Activated CD4-positive, alpha-beta T cell treated with anti-CD3 and anti-CD28 coated beads for 36 hours (primary cell): ENCODE measurements around the gene ZFPM1. TPM values are rescaled to one million over a fixed set of nuclear protein-coding genes. Genes with fewer than 3 reads are reported as not detected.

Source experiments
- ATAC-seq: fragments of 200-7000 bp; cut with Tn5 transposase; one replicate; pipeline ENCODE4 v1.10.0; 2021; ENCODE audit warnings: mild to moderate bottlenecking, moderate library complexity
- CTCF ChIA-PET: fragments of 350-600 bp; sonication (Branson Sonifier 250); formaldehyde crosslinking; loops from one replicate; lab custom pipeline; 2021; ENCODE audit warnings: antibody characterized with exemption; lab: Charles Lee
- POLR2A ChIA-PET: fragments of 350-600 bp; sonication (Branson Sonifier 250); formaldehyde crosslinking; loops from one replicate; lab custom pipeline; 2021; ENCODE audit warnings: antibody characterized with exemption, inconsistent platforms; lab: Charles Lee
- DNase-seq: peaks from one replicate; pipeline ENCODE4 v3.0.0-alpha.2; 2020
- H3K27ac Mint-ChIP-seq: one replicate; pipeline ENCODE4 v1.8.0; 2021; ENCODE audit warnings: mixed read lengths
- H3K27me3 Mint-ChIP-seq: one replicate; pipeline ENCODE4 v1.8.0; 2021; ENCODE audit warnings: mixed read lengths
- H3K36me3 Mint-ChIP-seq: one replicate; pipeline ENCODE4 v1.8.0; 2021; ENCODE audit warnings: low read depth, mixed read lengths
- H3K4me1 Mint-ChIP-seq: one replicate; pipeline ENCODE4 v1.8.0; 2021; ENCODE audit warnings: mixed read lengths
- H3K4me3 Mint-ChIP-seq: one replicate; pipeline ENCODE4 v1.8.0; 2021; ENCODE audit warnings: mild to moderate bottlenecking, moderate library complexity, mixed read lengths
- H3K9me3 Mint-ChIP-seq: one replicate; pipeline ENCODE4 v1.8.0; 2021; ENCODE audit warnings: low read depth, mixed read lengths
- intact Hi-C, 2 experiments: fragments of 100-400 bp; cut with DNase I in 1 of 2; cut with micrococcal nuclease in 1 of 2; formaldehyde crosslinking; loops; one replicate each; pipeline versions ENCODE4 v1.14.2 to v1.15.1; 2022 to 2024; cut with DNase I, micrococcal nuclease
- total RNA-seq, 2 experiments: library from RNA; stranded (reverse); gene quantifications; one replicate each; pipeline ENCODE4 v1.2.3, GENCODE V29; 2021

The ZFPM1 gene
- total RNA-seq, 2 experiments from 2014 or later: 9.9 to 12.6 TPM

DNA sequence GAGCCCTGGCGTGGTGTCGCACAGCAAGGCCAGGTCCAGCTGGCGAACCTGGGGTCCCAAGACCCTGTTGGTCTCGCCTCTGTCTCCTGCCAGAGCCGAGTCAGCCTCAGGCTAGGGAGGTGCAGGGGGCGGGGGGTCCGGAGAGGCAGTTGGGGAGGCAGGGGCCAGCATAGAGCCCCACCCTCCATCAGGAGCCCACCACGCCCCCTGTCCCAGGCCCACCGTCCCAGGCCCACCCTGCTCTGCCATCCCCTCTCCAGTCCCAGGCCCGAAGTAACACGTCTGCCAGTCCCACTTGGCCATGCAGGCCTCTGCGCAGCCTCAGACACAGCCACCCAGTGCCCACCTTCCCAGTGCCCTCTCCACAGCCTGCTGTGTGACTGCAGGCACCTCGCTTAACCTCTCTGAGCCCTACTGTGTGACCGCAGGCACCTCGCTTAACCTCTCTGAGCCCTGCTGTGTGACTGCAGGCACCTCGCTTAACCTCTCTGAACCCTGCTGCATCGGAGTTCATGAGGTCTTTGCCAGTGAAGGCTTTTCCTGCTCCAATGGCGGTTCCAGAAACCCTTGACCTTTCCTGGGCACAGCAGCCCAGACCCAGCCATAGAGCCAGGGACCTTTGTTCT lies 41.0 kb upstream of the ZFPM1 start:
- DNase-seq (no peak), ATAC-seq (no peak)
- CTCF ChIA-PET: no interaction called here
- Mint-ChIP-seq H3K4me1 (peaks cover 4% of the 10 kb centered on the region), H3K9me3 (no peaks in the 10 kb centered on the region), H3K27ac (no peak overlapping the region), H3K4me3 (no peak overlapping the region), H3K27me3 (no peaks in the 10 kb centered on the region), H3K36me3 (no peaks in the 10 kb centered on the region)
- intact Hi-C loops: no loop called here
- POLR2A ChIA-PET: no interaction called here

DNA sequence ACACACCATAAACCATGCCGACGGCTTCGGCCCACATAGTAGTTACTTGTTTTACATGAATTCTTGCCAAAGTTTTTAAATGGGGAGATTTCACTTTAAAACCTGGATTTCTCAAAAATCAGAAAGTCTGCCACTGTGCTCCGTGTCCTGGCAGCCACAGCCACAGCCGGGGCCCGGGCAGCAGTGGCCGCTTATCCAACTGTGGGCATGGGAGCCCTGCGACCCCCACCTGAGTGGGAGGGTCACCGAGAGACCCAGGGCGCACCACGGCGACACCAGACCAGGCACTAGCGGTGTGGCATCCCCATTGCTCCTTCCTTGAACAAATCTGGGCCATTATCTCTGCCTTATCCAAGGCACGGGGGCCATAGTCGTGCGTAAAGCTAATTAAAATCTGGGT lies 40.3 kb upstream of the ZFPM1 start:
- Mint-ChIP-seq H3K4me3 (no peak overlapping the region), H3K27ac (no peak overlapping the region), H3K9me3 (no peaks in the 10 kb centered on the region), H3K4me1 (peaks cover 3% of the 10 kb centered on the region), H3K36me3 (no peaks in the 10 kb centered on the region), H3K27me3 (no peaks in the 10 kb centered on the region)
- CTCF ChIA-PET: no interaction called here
- ATAC-seq (no peak), DNase-seq (no peak)
- POLR2A ChIA-PET: no interaction called here
- intact Hi-C loops: no loop called here

GRCh38 chr16:88413231-88413630 lies 39.8 kb upstream of the ZFPM1 start:
- Mint-ChIP-seq H3K4me1 (no peaks in the 10 kb centered on the region), H3K36me3 (no peaks in the 10 kb centered on the region), H3K4me3 (no peak overlapping the region), H3K27me3 (no peaks in the 10 kb centered on the region), H3K27ac (no peak overlapping the region), H3K9me3 (no peaks in the 10 kb centered on the region)
- DNase-seq: no peak
- POLR2A ChIA-PET: no interaction called here
- no peak for ATAC-seq
- intact Hi-C loops: no loop called here
- CTCF ChIA-PET: no interaction called here

GRCh38 chr16:88413631-88414030 lies 39.4 kb upstream of the ZFPM1 start:
- ChIA-PET CTCF (no interaction called here), POLR2A (no interaction called here)
- no peak for DNase-seq
- H3K4me1 Mint-ChIP-seq: no peaks in the 10 kb centered on the region
- intact Hi-C loops: no loop called here
- ATAC-seq: no peak
- H3K9me3 Mint-ChIP-seq: no peaks in the 10 kb centered on the region
- H3K27me3 Mint-ChIP-seq: no peaks in the 10 kb centered on the region
- H3K36me3 Mint-ChIP-seq: no peaks in the 10 kb centered on the region
- H3K27ac Mint-ChIP-seq: no peak overlapping the region
- H3K4me3 Mint-ChIP-seq: no peak overlapping the region

DNA sequence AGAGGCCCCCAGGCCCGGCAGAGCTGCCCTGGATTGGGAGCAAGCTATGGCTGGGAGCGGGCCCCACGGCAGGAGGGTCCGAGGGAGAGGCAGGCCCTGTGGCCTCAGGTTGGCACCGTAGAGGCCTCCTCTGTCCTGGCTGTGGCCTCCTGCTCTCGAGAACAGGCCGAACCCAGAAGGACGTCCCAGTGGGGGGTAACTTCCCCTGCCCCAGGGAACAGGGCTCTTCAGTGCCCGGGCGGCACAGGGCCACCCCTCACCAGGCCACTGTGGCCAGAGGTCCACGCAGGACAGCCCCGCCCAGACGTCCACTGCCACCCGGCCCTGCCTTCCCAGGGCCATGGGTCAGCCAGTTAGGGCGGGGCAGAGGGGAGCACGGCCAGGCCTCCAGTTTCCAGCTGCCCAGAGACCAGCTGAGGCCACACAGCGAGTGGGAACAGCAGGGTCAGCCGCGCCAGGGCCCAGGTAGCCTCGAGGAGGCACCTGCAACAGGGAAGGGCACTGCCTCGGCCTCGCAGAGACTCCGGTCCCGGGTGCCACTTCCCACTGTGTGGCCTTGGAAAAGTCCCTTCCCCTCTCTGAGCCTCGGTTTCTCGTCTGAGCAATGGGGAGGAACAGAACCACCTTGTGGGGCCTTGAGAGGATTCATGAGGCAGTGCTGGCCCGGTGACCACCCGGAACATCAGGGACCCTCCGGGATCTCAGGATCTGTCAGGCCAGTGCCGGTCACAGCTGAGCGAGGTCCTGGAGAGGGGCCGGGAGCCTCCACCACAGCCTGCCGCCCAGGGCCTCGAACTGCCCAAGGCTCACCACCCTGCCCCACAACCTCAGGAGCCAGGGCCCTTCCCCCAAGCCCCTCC lies 38.3 kb upstream of the ZFPM1 start:
- Mint-ChIP-seq H3K4me1 (no peaks in the 10 kb centered on the region), H3K9me3 (no peaks in the 10 kb centered on the region), H3K36me3 (no peaks in the 10 kb centered on the region), H3K4me3 (no peak overlapping the region), H3K27ac (no peak overlapping the region), H3K27me3 (no peaks in the 10 kb centered on the region)
- no peak for DNase-seq
- POLR2A ChIA-PET: no interaction called here
- no peak for ATAC-seq
- intact Hi-C loops: no loop called here
- CTCF ChIA-PET: no interaction called here

DNA sequence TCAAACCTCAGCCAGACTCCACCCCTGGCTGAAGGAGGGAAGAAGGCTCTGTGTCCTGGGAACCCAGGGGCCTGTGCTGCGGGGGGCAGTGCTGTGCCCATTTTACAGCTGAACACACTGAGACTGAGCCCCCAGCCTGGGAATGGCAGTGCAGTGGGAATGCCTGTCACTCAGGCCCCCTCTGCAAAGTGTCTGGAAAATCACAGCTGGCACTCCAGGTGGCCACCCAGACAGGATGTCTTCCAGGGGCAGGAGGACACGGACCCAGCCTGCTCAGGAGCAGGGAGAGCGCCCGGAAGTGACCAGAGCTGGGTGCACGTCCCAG lies 37.7 kb upstream of the ZFPM1 start:
- ChIA-PET POLR2A (no interaction called here), CTCF (no interaction called here)
- H3K27ac Mint-ChIP-seq: no peak overlapping the region
- H3K4me3 Mint-ChIP-seq: no peak overlapping the region
- no peaks in the 10 kb centered on the region for H3K36me3 Mint-ChIP-seq
- no peaks in the 10 kb centered on the region for H3K9me3 Mint-ChIP-seq
- no peaks in the 10 kb centered on the region for H3K27me3 Mint-ChIP-seq
- DNase-seq (no peak), ATAC-seq (no peak)
- intact Hi-C loops: no loop called here
- H3K4me1 Mint-ChIP-seq: no peaks in the 10 kb centered on the region

DNA sequence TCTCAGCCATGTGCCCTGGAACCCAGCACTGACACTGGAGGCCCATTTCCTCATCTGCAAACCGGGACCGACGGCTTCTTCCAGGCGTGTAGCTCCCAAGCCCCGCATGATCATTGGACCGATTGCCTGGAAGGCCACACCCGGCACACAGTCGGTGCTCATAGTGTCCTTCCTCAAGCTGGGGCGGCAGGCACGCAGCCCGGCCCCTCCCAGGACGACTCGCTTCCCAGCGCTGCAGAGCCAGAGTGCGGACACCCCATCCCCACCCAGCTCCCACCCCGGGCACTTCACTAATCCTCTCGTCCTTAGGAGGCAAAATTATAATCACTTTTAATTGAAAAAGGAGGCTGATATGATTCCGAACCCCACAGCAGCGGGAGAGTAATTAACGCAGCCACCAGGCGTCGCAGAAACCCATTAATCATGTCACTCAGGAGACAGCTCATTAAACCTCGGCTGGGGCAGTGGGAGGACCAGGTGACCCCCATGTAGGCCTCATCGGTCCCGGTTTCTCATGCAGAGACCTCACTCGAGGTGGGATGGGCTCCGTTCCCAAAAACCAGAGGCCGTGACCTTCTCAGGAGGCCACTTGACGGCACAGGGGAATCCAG lies 37.3 kb upstream of the ZFPM1 start:
- H3K27ac Mint-ChIP-seq: no peak overlapping the region
- DNase-seq (no peak), ATAC-seq (no peak)
- H3K36me3 Mint-ChIP-seq: no peaks in the 10 kb centered on the region
- H3K4me3 Mint-ChIP-seq: no peak overlapping the region
- H3K9me3 Mint-ChIP-seq: no peaks in the 10 kb centered on the region
- ChIA-PET POLR2A (no interaction called here), CTCF (no interaction called here)
- no peaks in the 10 kb centered on the region for H3K4me1 Mint-ChIP-seq
- no peaks in the 10 kb centered on the region for H3K27me3 Mint-ChIP-seq
- intact Hi-C loops: no loop called here

DNA sequence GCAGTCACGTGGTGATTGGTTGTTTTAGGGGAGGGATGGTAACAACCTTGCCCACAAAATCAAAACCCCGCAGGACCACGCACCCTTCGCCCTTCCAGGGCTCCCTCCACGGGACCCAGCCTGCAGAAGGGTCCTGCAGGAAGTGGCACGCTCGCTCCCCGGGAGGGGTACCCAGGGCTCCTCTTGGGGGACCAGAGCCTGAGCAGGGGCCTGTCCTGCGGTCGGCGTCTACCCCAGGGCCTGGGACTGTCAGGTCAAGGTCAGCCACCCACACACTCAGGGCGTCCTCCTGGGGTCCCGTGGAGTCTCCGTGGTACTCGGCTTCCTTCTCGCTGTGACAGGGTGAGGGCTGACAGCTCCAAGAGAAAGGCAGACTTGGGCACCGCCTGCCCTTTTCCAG lies 36.4 kb upstream of the ZFPM1 start:
- H3K4me1 Mint-ChIP-seq: no peaks in the 10 kb centered on the region
- ChIA-PET POLR2A (no interaction called here), CTCF (no interaction called here)
- no peaks in the 10 kb centered on the region for H3K27me3 Mint-ChIP-seq
- no peak overlapping the region for H3K4me3 Mint-ChIP-seq
- H3K27ac Mint-ChIP-seq: no peak overlapping the region
- H3K36me3 Mint-ChIP-seq: no peaks in the 10 kb centered on the region
- DNase-seq: no peak
- ATAC-seq: no peak
- no peaks in the 10 kb centered on the region for H3K9me3 Mint-ChIP-seq
- intact Hi-C loops: no loop called here

- Mint-ChIP-seq H3K9me3 (no peaks in the 10 kb centered on the region), H3K36me3 (no peaks in the 10 kb centered on the region), H3K27me3 (no peaks in the 10 kb centered on the region), H3K27ac (no peak overlapping the region), H3K4me3 (no peak overlapping the region), H3K4me1 (no peaks in the 10 kb centered on the region)
- ChIA-PET POLR2A (no interaction called here), CTCF (no interaction called here)
- DNase-seq (no peak), ATAC-seq (no peak)
- intact Hi-C loops: no loop called here
Measured at GRCh38 chr16:88417684-88418476, 35.2 kb upstream of the ZFPM1 start.

GRCh38 chr16:88418869-88419268 lies 34.2 kb upstream of the ZFPM1 start:
- no peaks in the 10 kb centered on the region for H3K9me3 Mint-ChIP-seq
- H3K27ac Mint-ChIP-seq: no peak overlapping the region
- POLR2A ChIA-PET: no interaction called here
- DNase-seq: no peak
- H3K27me3 Mint-ChIP-seq: no peaks in the 10 kb centered on the region
- no peak for ATAC-seq
- CTCF ChIA-PET: no interaction called here
- H3K4me1 Mint-ChIP-seq: no peaks in the 10 kb centered on the region
- intact Hi-C loops: no loop called here
- H3K36me3 Mint-ChIP-seq: no peaks in the 10 kb centered on the region
- H3K4me3 Mint-ChIP-seq: no peak overlapping the region

DNA sequence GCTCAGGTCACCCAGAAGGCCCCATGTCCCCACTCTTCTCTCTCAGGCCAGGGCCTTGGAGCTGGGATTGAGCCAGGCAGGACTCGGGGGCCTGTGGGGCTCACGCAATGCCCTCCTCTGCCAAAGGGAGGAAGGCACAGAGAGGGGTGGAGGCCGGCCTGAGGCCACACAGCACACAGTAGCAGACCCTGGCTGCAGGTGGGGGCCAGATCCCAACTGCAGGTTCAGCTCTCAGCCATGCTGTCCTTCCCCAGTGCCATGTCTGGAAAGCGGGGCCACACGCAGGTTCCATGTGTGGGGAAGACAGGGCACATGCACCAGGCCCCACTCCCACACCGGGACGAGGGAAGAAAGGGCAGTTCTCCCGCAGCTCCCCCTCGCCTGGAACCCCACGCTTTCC lies 33.3 kb upstream of the ZFPM1 start:
- Mint-ChIP-seq H3K4me1 (no peaks in the 10 kb centered on the region), H3K4me3 (no peak overlapping the region), H3K36me3 (no peaks in the 10 kb centered on the region), H3K27ac (no peak overlapping the region), H3K9me3 (no peaks in the 10 kb centered on the region), H3K27me3 (no peaks in the 10 kb centered on the region)
- ChIA-PET CTCF (no interaction called here), POLR2A (no interaction called here)
- ATAC-seq (no peak), DNase-seq (no peak)
- intact Hi-C loops: no loop called here
